Measurements from ENCODE around the gene ORM1.
A peak's percentile ranks its signal among the peaks of the same experiment; 100 is the strongest.

ORM1 gene

GRCh38 chr9:114288193-114289091 is 34.5 kb upstream of the ORM1 start:
- no peak for DNase-seq

GRCh38 chr9:114289106-114289505 is 33.8 kb upstream of the ORM1 start:
- no peak for DNase-seq

GRCh38 chr9:114289571-114290481 is 33.1 kb upstream of the ORM1 start:
- DNase-seq, result no peak

- no peak for DNase-seq
Measured at GRCh38 chr9:114290561-114290986, 32.3 kb upstream of the ORM1 start.

GRCh38 chr9:114291064-114291474 is 31.8 kb upstream of the ORM1 start:
- peak; percentile 49 for DNase-seq

DNA sequence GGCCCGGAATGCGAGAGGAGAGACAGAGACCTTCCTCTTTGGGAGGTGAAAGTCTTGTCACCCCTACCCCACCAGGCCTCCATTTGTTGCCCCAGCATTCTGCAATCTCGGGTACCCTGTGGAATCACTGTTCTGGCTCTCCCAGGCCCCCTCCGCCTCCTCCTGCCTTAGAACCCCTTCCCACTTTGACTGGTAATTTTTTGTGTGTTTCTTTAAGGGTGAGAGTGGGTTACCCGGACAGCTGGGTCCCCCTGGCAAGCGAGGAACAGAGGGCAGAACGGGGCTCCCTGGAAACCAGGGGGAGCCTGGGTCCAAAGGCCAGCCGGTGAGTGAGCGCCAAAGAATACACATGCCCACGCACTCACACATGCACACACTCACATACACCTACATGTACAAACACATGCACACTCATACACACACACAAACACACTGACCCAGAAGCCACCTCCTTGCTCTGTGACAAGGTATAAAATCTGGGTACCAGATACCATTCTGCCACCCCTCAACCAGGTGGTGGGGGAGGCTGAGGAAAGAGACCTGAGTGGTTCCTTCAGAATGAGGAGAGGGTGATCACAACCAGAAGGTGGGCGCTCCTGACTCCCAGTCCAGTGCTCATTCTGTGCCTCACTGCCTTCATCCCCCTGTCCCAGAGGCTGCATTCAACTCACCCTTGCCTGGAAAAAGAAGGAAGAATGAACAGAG is 30.9 kb upstream of the ORM1 start:
- no peak for DNase-seq

DNA sequence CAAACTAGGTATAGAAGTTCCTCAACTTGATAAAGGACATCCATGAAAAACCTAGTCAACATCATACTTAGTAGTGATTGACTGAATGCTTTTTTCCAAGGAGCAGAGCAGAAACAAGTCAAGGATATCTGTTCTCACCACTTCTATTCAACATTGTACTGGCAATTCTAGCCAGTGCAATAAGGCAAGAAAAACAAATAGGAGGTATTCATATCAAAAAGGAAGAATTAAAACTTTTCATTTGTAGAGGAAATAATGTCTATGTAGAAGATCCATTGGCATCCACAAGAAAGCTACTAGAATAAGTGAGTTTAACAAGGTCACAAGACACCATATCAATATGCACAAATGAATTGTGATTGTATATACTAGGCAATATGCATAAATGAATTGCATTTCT is 28.2 kb upstream of the ORM1 start:
- DNase-seq, result no peak

- no peak for DNase-seq
Measured at GRCh38 chr9:114296338-114296737, 26.6 kb upstream of the ORM1 start.

DNA sequence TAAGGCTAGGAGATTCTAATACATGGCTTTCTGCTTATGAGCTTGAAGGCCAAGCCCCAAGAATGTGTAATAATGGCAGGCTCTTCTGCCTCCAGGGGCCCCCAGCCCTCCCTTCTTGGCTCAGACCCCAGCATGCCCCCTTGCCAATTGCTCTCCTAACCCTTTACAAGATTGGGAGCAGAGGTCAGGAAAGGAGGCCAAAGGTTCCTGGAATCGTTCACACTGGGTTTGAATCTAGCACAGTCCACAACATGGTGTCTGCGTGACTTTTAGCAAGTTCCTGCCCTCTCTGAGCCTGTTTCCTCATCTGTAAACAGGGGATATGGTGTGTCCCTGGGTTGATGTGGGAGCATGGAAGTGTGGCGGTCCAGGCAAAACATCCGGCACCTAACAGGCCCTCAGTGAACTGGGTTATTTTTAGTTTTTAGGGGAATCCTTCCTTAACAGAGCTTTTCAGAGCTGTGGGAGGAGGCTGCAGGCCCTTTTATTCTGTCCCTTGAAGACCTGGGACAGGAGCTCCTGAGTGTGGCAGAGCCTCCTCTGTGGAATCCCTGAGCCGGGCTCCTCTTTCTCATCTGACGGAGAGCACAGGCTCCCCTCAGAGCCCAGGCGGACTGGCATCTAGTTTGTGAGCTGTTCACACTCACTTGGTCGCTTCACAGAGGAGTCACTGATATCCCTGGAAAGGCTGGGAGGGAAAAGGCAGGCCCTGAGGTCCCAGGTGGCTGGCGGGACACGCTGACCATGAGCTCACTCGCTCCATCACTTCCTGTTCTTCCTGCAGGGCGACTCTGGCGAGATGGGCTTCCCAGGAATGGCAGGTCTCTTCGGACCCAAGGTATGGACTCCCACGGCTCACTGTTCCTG is 23.4 kb upstream of the ORM1 start:
- no peak for DNase-seq

DNA sequence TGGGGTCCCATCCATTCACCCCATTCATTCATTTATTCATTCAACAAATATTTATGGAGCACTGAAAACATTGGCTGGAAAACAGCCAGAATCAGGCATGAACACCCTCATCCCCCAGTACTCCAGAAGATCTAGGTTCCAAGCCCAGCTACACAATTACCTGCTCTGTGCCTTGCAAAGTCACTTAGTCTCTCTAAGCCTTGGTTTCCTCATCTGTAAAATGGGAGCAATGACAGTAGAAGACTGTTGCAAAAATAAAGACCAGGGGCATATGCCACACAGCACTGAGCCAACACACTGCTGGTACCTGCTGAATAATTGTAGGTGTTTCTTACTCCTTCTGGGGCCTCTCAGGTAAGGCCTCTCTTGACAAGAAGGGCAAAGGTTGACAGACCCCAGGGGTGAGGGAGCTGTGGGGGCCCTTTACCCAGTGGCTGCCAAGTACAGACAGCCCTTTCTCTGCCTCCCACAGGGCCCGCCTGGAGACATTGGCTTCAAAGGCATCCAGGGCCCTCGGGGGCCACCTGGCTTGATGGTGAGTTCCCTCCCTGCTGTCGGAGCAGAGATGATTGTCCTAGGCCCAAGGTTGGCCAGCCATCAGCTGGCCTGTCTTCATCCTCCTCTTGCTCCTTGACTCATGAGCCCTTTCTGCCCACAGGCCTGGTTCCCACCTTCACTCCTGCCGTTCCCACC is 22.6 kb upstream of the ORM1 start:
- DNase-seq, result no peak

GRCh38 chr9:114300846-114301797 is 21.8 kb upstream of the ORM1 start:
- DNase-seq, result no peak

DNA sequence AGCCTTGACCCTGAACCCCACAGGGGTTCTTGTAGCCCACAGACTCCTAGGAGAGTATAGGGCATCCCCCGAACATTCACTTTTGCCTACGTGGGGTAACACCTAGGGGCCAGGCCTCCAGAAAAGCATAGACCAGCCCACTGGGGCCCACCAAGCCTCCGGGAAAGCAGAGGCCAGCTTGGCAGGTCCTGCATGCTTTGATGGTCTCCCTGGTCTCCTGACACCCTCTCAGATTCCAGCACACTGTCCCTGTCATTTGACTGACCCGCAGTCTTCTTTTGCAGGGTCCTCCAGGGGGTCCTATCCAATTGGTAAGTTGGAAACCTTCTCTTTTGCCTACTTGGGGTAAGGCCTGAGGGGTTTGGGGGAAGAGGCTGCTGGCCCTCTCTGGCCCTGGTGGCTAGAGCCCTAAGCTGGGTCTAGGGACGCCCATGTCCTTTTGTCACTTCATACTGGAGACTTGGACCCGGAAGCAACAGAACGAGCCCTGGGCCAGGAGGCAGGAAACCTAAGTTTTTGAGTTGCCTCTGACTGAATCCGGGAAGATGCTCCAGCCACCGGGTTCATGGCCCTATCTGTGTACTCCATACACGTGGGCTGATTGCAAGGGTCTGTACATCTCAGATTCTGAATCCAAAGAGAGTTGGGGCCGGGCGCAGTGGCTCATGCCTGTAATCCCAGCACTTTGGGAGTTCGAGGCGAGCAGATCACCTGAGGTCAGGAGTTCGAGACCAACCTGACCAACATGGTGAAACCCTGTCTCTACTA is 20.9 kb upstream of the ORM1 start:
- DNase-seq, result no peak

DNA sequence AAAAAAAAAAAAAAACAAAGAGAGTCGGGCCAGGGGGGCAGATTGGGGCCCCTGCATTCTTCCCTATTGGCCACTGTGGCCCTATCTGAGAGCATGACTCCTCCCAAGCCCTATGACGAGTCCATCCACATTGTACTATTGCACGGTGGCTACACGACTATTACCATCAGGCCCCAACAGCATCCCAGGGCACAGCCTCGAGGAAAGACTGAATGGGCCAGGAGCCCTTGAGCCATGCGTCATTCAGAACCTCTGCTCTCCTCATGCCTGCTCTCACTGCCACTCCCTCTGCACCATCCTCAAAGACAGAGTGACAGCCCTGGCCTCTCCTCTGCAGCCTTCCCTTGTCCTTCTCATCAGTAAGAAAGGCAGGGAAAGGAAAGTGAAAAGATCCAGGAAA is 20.2 kb upstream of the ORM1 start:
- DNase-seq, result no peak

- DNase-seq, result no peak
Measured at GRCh38 chr9:114303571-114303970, 19.3 kb upstream of the ORM1 start.

GRCh38 chr9:114303977-114304376 is 18.9 kb upstream of the ORM1 start:
- no peak for DNase-seq

DNA sequence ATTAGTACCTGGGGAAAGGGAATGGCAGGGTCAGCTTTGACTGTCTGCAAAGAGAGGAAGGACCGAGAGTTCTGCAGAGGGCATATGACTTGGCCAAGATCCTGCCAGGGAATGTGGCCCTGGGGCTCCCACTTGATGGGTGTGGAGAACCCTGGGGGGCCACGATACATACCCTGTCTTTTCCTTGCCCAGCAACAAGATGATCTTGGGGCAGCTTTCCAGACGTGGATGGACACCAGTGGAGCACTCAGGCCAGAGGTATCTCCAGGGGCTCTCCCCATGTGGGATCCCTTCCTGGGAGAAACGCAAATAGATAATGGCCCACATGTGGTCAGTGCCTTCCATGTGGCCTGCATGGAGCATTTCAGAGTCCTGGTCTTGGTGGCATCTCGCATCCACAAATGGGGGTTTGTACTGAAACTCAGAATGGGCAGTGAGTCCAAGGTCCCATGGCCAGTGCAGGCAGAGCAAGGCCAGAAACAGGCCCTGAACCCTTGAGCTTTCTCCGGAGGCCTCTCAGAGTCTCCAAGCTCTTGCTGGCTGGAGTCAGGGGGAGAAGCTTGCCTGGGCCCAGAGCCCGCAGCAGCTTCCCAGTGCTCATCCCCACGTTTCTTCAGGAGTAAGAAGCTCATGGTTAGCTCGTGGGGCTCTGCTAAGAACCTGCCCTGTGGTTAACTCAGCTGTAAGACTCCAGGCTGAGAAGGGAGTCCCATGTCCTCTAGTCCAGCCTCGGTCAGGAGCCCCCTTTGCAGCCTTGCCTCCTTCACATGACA is 18.3 kb upstream of the ORM1 start:
- DNase-seq, result no peak

- DNase-seq, result no peak
Measured at GRCh38 chr9:114307899-114308267, 15.0 kb upstream of the ORM1 start.

DNA sequence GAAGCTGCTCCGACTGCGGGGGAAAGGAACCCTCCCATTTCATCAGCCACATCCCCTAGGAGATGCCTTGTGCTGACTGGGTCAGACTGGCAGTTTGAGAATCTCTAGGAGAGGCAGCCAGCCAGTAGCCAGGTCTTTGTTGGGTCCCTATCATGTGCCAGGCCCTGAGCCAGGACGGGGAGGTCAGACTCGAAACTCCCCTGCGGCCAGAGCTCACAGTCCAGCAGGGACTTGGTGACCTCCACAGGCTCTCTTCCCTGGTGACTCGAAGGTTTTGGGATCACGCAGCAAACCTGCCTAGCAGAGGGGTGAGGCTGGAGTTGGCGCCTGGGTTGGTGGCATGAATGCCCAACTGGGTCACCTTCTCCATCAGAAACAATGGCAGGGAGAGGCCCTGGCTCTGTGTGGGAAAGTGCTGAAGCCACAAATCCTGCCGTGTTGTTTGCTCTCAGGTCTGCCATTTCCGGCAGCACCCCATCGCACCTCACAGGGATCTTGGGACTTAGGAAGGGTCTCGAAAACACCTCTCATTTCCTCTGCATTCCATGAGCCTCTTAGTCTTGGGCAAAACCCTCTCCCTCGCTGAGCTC is 14.4 kb upstream of the ORM1 start:
- DNase-seq, result no peak

Measured in activated CD4-positive, alpha-beta T cell treated with anti-CD3 and anti-CD28 coated beads for 1 hour (primary cell).